ENCODE data around the gene PTPN5.

DNA sequence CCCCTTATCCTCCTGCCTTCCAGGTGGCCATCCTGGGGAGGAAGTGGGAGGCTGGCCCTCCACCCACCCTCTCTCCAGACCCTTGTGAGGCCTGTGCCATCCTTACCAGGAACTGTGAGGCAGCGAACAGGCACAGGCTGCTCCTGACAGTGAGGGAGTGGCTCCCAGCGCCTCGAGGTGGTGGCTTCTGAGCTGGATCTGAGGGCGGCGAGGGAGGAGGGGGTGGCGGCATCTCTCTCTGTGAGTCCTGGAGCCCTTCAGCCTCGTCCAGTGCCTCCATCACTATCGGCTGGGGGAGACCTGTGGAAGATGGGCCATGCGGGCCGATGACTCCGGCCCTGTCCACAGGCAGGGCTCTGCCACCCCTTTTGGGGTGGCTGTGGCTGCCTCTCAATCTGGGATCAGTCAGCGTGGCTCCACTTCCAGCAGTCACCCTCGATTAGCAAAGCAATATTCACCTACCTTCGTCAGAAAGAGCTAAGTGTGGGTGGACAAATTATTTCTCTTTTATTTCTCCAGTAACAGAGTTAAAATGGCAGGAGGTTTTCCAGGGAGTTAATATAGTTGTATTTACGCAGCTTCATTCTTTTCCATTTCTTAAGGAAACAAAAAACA lies 47.6 kb downstream of the PTPN5 start:
- TF ChIP-seq CEBPB (IDR thresholded peaks at IDR 0.05; ENCODE audit: low read depth) (no peak), ZFX (IDR thresholded peaks at IDR 0.05) (no peak), CBX3 (IDR thresholded peaks at IDR 0.05; ENCODE audit: low read depth) (no peak)
